IPS DF 4.7 (cell line): Measurements from ENCODE around the gene FCRL5.
"Not testable (repeated sequence)": the region's sequence is repeated elsewhere in the genome, so short reads cannot be mapped to it uniquely, and the experiment has no call there.

Experiments
- DNase-seq: peaks from one replicate; pipeline ENCODE4 v3.0.0-alpha.2; 2013; ENCODE audit warnings: low spot score; ENCODE audit errors: extremely low read depth

Gene FCRL5

GRCh38 chr1:157551694-157552693 is at the start of gene FCRL5:
Gene FCRL5, minus strand, starts transcription at chr1:157552515. Its CDS starts 153 bp downstream, at chr1:157552362.
- no peak for DNase-seq

GRCh38 chr1:157600236-157600635 is 47.9 kb upstream of the FCRL5 start:
- no peak for DNase-seq

- no peak for DNase-seq
Observed at GRCh38 chr1:157597959-157598667, 45.8 kb upstream of the FCRL5 start, which contains the start of gene FCRL4. Gene FCRL4, minus strand, starts transcription at chr1:157598085. Its CDS starts 141 bp downstream, at chr1:157597944.

- DNase-seq: no peak
Observed at GRCh38 chr1:157596384-157596783, 44.1 kb upstream of the FCRL5 start.

GRCh38 chr1:157595356-157595755 is 43.0 kb upstream of the FCRL5 start:
- no peak for DNase-seq

GRCh38 chr1:157585984-157586383 is 33.7 kb upstream of the FCRL5 start:
- no peak for DNase-seq

DNA sequence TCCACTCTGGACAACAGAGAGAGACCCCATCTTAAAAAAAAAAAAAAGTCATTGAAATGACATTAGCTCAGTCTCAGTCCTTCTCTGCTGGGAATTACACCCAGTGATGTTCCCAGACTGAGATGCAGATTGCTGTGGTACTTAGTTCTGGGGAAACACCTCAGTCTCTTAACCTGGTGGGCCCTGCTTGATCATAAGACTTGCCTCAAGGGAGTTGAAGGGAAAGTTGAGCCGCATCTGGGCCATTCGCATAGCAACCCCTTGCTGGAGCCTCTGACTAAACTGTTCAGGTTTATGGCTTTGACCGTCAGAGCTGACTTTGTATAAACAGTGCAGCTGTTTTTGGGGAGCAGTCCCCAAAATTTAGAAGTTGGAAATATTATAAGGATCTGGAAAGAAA is 32.2 kb upstream of the FCRL5 start:
- DNase-seq: no peak

DNA sequence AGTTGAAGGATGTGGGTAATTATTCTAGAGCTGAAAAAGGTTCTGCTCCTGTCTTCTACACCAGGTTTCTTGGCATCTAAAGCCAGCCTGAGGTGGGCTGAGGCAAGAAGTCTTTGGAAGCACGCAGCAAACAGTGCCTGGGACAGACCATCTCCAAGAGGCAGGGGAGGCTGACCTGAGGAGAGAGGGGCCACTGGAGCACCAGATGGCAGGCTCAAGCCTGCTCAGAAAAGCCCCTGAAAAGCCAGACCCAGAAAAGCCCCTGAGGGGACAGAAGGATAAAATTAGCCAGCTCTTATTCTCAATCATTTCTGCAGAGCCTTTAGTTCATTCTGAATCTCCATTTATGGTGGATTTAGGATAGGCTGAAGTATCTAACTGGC is 28.5 kb upstream of the FCRL5 start:
- no peak for DNase-seq

DNA sequence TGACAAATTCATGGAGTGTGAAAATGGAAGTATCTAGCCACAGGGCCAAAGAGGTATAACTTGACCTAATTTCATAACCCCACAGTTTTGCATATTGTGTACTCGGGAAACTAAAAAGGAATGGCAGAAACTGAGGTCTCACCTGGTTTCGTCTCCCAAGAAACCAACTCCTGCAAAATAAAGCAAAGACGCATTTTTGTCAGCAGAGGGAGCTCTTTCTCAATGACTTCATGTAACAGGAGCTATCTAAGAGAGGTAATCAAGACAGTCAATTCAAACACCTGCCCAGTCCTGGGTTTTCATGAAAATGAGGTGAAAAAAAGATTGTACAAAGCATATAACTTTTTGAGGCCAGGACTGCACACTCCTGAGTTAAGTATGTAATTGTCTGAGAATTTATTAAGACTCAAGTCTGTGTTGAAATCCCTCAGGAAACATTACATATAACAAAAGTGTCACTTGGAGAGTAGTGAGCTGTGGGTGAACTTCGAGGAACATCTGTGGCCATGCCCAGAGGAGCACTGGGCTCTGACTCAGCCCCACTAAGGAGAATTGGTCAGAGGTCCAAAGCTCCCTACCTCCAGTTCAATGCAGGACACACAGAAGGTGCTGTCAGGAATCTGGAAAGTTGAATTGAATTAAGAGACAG is 28.0 kb upstream of the FCRL5 start:
- DNase-seq: peak; percentile 82

DNA sequence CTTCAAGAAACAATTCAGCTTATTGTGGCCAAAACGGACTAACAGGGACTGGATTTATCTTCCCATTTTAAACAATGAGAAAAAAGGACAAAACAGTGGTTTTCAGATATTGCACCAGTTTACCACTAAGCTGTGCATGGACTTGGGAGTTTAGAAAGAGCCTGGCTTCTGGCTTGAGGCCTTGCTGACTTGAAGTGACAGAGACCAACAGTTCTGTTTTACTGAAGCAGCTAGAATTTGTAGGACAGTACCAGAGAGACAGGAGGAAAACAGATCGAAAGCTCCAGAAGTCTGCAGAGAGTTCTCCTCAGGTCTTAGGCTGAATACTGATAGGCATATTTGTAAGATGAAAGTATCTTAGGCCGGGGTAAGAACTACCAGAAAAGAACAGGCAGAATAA is 25.1 kb upstream of the FCRL5 start:
- DNase-seq: no peak

DNA sequence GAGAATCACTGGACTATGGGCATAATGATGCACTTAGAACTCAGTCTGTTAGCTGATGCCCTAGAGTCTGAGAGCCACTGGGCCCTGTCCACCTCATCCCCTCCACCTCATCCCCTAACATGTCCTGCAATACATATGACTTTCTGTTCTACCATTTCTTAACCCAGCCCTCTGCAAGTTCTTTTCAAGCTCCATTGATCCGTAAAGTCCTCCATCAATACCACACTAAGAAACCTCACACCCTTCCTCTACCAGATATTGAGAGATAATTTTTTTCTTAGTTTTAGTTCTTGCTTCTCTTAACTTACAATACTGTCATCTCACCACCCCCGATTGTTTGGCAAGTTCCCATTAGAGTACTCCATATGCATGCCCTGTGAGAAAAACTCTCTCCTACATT is 23.4 kb upstream of the FCRL5 start:
- DNase-seq: no peak

GRCh38 chr1:157574836-157575235 is 22.5 kb upstream of the FCRL5 start:
- DNase-seq: no peak

- DNase-seq: no peak
Observed at GRCh38 chr1:157566484-157567300, 14.4 kb upstream of the FCRL5 start.

DNA sequence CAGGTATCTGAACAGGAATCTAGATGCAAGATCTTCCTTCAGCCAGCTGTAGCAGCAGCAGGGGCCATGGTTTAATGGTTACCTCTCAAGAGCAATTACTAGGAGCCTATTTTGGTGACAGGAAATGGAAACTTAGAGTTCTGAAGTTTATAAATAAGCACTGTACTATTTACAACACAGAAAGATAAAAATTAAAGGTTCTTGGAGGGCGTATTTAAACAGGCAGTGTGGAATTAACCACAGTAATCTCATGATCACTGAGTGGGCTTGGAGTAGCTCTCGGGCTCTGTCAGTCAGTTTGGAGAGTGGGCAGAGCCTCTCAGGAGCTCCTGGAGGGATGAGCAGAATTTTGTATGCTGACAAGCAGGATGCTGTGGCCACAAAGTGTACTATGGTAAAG is 10.2 kb upstream of the FCRL5 start:
- no peak for DNase-seq

GRCh38 chr1:157558119-157558518 is 5.8 kb upstream of the FCRL5 start:
- no peak for DNase-seq

DNA sequence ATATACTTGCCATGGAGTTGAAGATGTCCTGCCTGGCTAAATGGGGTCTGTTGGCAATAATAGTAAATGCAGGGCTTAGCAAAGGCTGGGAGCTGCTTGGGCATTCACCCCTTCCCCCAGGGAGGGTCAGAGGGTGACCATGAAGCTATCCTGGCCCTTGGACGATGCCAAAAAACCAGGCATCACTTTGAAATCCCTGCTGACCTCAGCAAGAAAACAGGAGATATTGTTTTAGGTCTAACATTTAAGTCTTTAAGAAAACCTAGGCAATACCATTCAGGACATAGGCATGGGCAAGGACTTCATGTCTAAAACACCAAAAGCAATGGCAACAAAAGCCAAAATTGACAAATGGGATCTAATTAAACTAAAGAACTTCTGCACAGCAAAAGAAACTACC is 4.2 kb downstream of the FCRL5 start:
- DNase-seq: not testable (repeated sequence)

DNA sequence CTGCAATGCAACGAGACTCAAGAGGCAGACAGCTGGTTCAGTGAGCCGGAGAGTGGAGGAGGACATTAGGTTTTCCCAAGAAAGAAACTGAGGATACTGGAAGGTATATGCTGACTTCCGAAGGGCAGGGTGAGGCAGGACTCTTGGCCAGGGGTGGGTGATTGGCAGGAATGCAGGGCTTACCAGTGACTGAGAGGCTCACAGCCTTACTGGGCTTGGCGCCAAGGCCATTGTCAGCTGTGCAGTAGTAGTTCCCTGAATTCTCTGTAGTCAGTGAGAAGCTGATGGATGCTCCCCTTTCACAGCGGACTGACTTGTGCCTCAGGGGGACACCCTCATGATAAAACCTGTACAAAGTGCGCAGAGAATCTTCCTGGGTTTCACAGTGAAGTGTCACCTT is 9.6 kb downstream of the FCRL5 start:
- no peak for DNase-seq

GRCh38 chr1:157540852-157541251 is 11.5 kb downstream of the FCRL5 start:
- no peak for DNase-seq

GRCh38 chr1:157540160-157540748 is 12.1 kb downstream of the FCRL5 start:
- DNase-seq: no peak

DNA sequence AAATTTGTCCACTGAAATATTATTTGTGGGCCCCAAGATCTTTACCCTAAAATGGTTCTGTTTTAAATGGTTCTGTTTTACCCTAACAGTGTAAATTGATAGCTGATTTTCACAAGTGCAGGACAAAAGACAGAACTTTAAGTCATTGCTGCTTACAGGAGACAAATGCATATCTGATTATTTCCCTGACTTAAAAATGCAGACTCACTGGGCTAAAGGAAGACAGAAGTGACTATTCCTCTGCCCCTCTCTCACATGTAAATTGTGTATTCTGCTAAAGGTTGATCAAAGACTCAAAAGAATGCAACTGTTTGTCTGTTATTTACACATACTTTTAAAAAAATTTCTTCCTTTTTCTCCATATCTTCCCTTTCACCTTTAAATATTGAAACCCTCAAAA is 12.7 kb downstream of the FCRL5 start:
- DNase-seq: no peak

GRCh38 chr1:157532569-157532968 is 19.7 kb downstream of the FCRL5 start:
- DNase-seq: no peak
